ENCODE measurements around the gene ARL2.

Gene ARL2

GRCh38 chr11:65055538-65055937 lies 41.6 kb downstream of the ARL2 start:
- H3K4me2 ChIP-seq (ENCODE audit: low read length), result no peak overlapping the region
- no peaks in the 10 kb centered on the region; the same call in 1 of the 2 replicates for H3K27me3 ChIP-seq (ENCODE audit: control insufficient read depth, low read length)
- peaks cover 30% of the 10 kb centered on the region for H3K4me1 ChIP-seq (ENCODE audit: control insufficient read depth, low read length)
- no peaks in the 10 kb centered on the region for H3K79me2 ChIP-seq (ENCODE audit: control insufficient read depth, low read length)
- no peaks in the 10 kb centered on the region for H3F3A ChIP-seq (ENCODE audit: control insufficient read depth, insufficient read depth)
- no peaks in the 10 kb centered on the region for H3K9me3 ChIP-seq (ENCODE audit: control insufficient read depth, insufficient read depth, low read length)
- no peaks in the 10 kb centered on the region for H3K36me3 ChIP-seq (ENCODE audit: control insufficient read depth, low read length)
- no peaks in the 10 kb centered on the region for H4K20me1 ChIP-seq (ENCODE audit: control insufficient read depth, insufficient read depth, low read depth, low read length)
- no peak overlapping the region for H3K4me3 ChIP-seq (ENCODE audit: low read length)
- H3K9me2 ChIP-seq (replicated peaks; ENCODE audit: control insufficient read depth, low read length), result no peaks in the 10 kb centered on the region
- TF ChIP-seq CTCF (IDR thresholded peaks at IDR 0.05; ENCODE audit: low read depth, low read length, poor library complexity, severe bottlenecking) (no peak), EZH2phosphoT487 (IDR thresholded peaks at IDR 0.05; ENCODE audit: borderline replicate concordance, low read length) (no peak)
- no peak overlapping the region for H3K27ac ChIP-seq (ENCODE audit: low read depth, low read length)

GRCh38 chr11:65056999-65057398 lies 43.0 kb downstream of the ARL2 start:
- no peak overlapping the region for H3K4me2 ChIP-seq (ENCODE audit: low read length)
- H3K79me2 ChIP-seq (ENCODE audit: control insufficient read depth, low read length), result no peaks in the 10 kb centered on the region
- no peaks in the 10 kb centered on the region for H4K20me1 ChIP-seq (ENCODE audit: control insufficient read depth, insufficient read depth, low read depth, low read length)
- H3F3A ChIP-seq (ENCODE audit: control insufficient read depth, insufficient read depth), result no peaks in the 10 kb centered on the region
- H3K4me1 ChIP-seq (ENCODE audit: control insufficient read depth, low read length), result peaks cover 36% of the 10 kb centered on the region
- H3K36me3 ChIP-seq (ENCODE audit: control insufficient read depth, low read length), result no peaks in the 10 kb centered on the region
- no peak for TF ChIP-seq CTCF (IDR thresholded peaks at IDR 0.05; ENCODE audit: low read depth, low read length, poor library complexity, severe bottlenecking)
- no peak for TF ChIP-seq EZH2phosphoT487 (IDR thresholded peaks at IDR 0.05; ENCODE audit: borderline replicate concordance, low read length)
- no peaks in the 10 kb centered on the region; the same call in 1 of the 2 replicates for H3K27me3 ChIP-seq (ENCODE audit: control insufficient read depth, low read length)
- H3K4me3 ChIP-seq (ENCODE audit: low read length), result no peak overlapping the region
- no peaks in the 10 kb centered on the region for H3K9me3 ChIP-seq (ENCODE audit: control insufficient read depth, insufficient read depth, low read length)
- no peaks in the 10 kb centered on the region for H3K9me2 ChIP-seq (replicated peaks; ENCODE audit: control insufficient read depth, low read length)
- H3K27ac ChIP-seq (ENCODE audit: low read depth, low read length), result no peak overlapping the region

- Histone ChIP-seq H3K27ac (ENCODE audit: low read depth, low read length) (no peak overlapping the region), H3F3A (ENCODE audit: control insufficient read depth, insufficient read depth) (no peaks in the 10 kb centered on the region), H3K36me3 (ENCODE audit: control insufficient read depth, low read length) (no peaks in the 10 kb centered on the region), H3K27me3 (ENCODE audit: control insufficient read depth, low read length) (no peaks in the 10 kb centered on the region; the same call in 1 of the 2 replicates), H3K4me3 (ENCODE audit: low read length) (no peak overlapping the region), H3K4me2 (ENCODE audit: low read length) (no peak overlapping the region), H3K79me2 (ENCODE audit: control insufficient read depth, low read length) (no peaks in the 10 kb centered on the region), H3K4me1 (ENCODE audit: control insufficient read depth, low read length) (peaks cover 36% of the 10 kb centered on the region), H4K20me1 (ENCODE audit: control insufficient read depth, insufficient read depth, low read depth, low read length) (no peaks in the 10 kb centered on the region), H3K9me3 (ENCODE audit: control insufficient read depth, insufficient read depth, low read length) (no peaks in the 10 kb centered on the region), H3K9me2 (replicated peaks; ENCODE audit: control insufficient read depth, low read length) (no peaks in the 10 kb centered on the region)
- no peak for TF ChIP-seq CTCF (IDR thresholded peaks at IDR 0.05; ENCODE audit: low read depth, low read length, poor library complexity, severe bottlenecking)
- no peak for TF ChIP-seq EZH2phosphoT487 (IDR thresholded peaks at IDR 0.05; ENCODE audit: borderline replicate concordance, low read length)
Observed at GRCh38 chr11:65057526-65057925, 43.6 kb downstream of the ARL2 start.
